Transverse colon (tissue), 4 donors: ENCODE measurements around the gene LPCAT2. TPM values are rescaled to one million over a fixed set of nuclear protein-coding genes. Genes with fewer than 3 reads are reported as not detected.

Experiments used
- DNase-seq: peaks from one replicate; pipeline ENCODE4 v3.0.0-alpha.2; 2019
- H3K27ac ChIP-seq, 4 donors: fragments of 200-600 bp; sonication (generic); 2 replicates each; pipeline ENCODE4 v1.5.1; 2016 to 2018; ENCODE audit warnings: inconsistent platforms in 4 of 4
- H3K27me3 ChIP-seq: fragments of 200-600 bp; sonication (generic); 2 replicates; pipeline ENCODE4 v1.5.1; 2017; ENCODE audit warnings: inconsistent platforms
- H3K36me3 ChIP-seq, 4 donors: fragments of 200-600 bp; sonication (generic); 2 replicates each; pipeline ENCODE4 v1.5.1; 2017 to 2019; ENCODE audit warnings: inconsistent platforms in 4 of 4
- H3K4me1 ChIP-seq, 4 donors: fragments of 200-600 bp; sonication (generic); 2 replicates each; pipeline ENCODE4 v1.5.1; 2017 to 2020; ENCODE audit warnings: inconsistent platforms in 4 of 4
- H3K4me3 ChIP-seq, 4 donors: fragments of 200-600 bp; sonication (generic); 1 replicate in 1 of 4; 2 replicates in 3 of 4; pipeline versions ENCODE4 v1.5.1 to v1.6.1; 2017 to 2019; ENCODE audit warnings: inconsistent platforms in 4 of 4
- H3K9me3 ChIP-seq, 2 donors: fragments of 200-600 bp; sonication (generic); 2 replicates each; pipeline ENCODE4 v1.5.1; 2017 to 2019; ENCODE audit warnings: inconsistent platforms in 2 of 2
- CTCF ChIP-seq, 5 experiments: fragments of 200-600 bp in 3 of 5; fragments of 450-650 bp in 2 of 5; sonication (generic) in 3 of 5; IDR thresholded peaks; 1 replicate in 2 of 5; 2 replicates in 3 of 5; pipeline ENCODE4 v1.5.1; 2016 to 2017; ENCODE audit warnings: antibody characterized with exemption in 5 of 5, inconsistent platforms in 3 of 5, mild to moderate bottlenecking in 2 of 5, moderate library complexity in 1 of 5
- EP300 ChIP-seq: sonication (generic); formaldehyde crosslinking; IDR thresholded peaks from one replicate; pipeline ENCODE4 v1.6.1; 2017; ENCODE audit warnings: antibody characterized with exemption, low read depth
- POLR2A ChIP-seq: fragments of 450-650 bp; IDR thresholded peaks from one replicate; pipeline ENCODE4 v1.6.1; 2016; ENCODE audit warnings: antibody characterized with exemption, mild to moderate bottlenecking, moderate library complexity
- POLR2AphosphoS5 ChIP-seq, 3 donors: sonication (generic); formaldehyde crosslinking; IDR thresholded peaks; one replicate each; pipeline ENCODE4 v1.6.1; 2016; ENCODE audit warnings: antibody characterized with exemption in 3 of 3
- WGBS, 2 donors: methylation state at CpG; one replicate each; pipeline ENCODE4 v1.1.5; 2018; ENCODE audit warnings: low coverage in 1 of 2; 5-methylcytosine and 5-hydroxymethylcytosine counted together
- in situ Hi-C, 4 donors: fragments of 200-750 bp; cut with MboI; loops; one replicate each; pipeline versions ENCODE4 v1.15.0 to v1.15.1; 2017; ENCODE audit warnings: low sequenced_read_pairs in 3 of 4, low pct_ligation_motif_present in 1 of 4, low pct_unique_long_range_greater_than_20kb in 1 of 4
- intact Hi-C: fragments of 100-400 bp; cut with DNase I; formaldehyde crosslinking; loops from one replicate; pipeline ENCODE4 v1.15.1; 2023; ENCODE audit warnings: low total_unique reads
- total RNA-seq, 4 donors: library from RNA; depleted of rRNA; stranded (reverse); fragments of >200 nt; gene quantifications; one replicate each; pipeline ENCODE4 v1.1.0, GENCODE V29; 2016

The LPCAT2 gene
- total RNA-seq, 4 donors from 2014 or later = 1.6 to 11.6 (median 6.2) TPM

- Histone ChIP-seq H3K36me3 (no peaks in the 10 kb centered on the region), H3K27ac (peak overlapping the region in 3 of 4 donors; percentile 76 to 85 (median 79)), H3K9me3 (no peaks in the 10 kb centered on the region), H3K27me3 (peaks cover 39% of the 10 kb centered on the region), H3K4me3 (no peak overlapping the region), H3K4me1 (peaks cover 0 to 13% (median 2%) of the 10 kb centered on the region in 4 donors)
- TF ChIP-seq POLR2AphosphoS5 (IDR thresholded peaks at IDR 0.05) (no peak), POLR2A (no peak), CTCF (IDR thresholded peaks at IDR 0.05) (no peak), EP300 (no peak)
- in situ Hi-C loops = no loop called here
- WGBS, 2 donors = 73 to 75% methylated on average over 2 of the region's 2 CpGs
- no peak for DNase-seq
- intact Hi-C loops = no loop called here
Observed at GRCh38 chr16:55482056-55482455, 26.8 kb upstream of the LPCAT2 start.

DNA sequence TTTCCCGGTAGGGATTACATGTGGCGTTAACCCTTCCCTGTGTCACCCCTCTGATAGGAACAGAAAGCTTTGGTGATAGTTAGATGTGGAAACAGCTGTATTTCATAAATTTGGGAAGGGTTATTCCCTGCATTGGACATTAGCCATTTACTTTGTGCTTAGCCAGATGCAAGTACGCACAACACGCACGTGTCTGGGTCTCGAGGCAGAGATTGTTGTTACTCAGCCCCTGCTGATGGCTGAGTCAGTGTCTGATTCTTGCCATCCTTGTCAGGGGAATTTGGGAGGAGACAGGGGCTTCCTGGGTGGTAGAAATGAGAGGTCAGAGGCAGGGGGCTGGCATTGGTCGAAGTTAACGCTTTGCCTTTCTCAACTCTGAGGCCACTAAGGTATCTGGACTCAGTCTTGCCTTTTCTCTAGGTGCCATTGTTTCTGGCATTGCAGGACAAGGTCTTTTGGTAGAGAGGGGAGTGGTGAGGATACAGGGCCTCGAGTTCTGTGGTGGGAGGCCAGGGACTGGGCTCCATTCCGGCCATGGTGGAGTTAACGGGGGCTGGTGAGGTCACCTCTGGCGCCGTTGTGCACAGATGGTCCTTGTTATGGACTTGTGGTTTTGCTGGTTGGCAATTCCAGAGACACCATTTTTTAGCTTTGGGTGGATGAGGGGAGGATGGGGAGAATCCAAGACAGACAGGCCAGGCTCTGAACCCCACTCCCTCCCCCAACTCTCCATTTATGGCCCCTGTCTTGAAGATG lies 21.6 kb upstream of the LPCAT2 start:
- peak overlapping the region; percentile 21 to 64 (median 40) for H3K27ac ChIP-seq
- no peaks in the 10 kb centered on the region for H3K36me3 ChIP-seq

GRCh38 chr16:55488306-55488705 lies 20.6 kb upstream of the LPCAT2 start:
- H3K9me3 ChIP-seq = no peaks in the 10 kb centered on the region
- H3K27ac ChIP-seq = peak overlapping the region in 2 of 4 donors; percentile 2 to 64
- in situ Hi-C loops = no loop called here
- 92% methylated on average over 12 of the region's 12 CpGs; no CpG with 5 or more reads in 1 of the 2 donors for WGBS, 2 donors
- intact Hi-C loops = no loop called here
- H3K27me3 ChIP-seq = no peaks in the 10 kb centered on the region
- H3K4me3 ChIP-seq = no peak overlapping the region
- no peak for DNase-seq
- no peak for TF ChIP-seq POLR2AphosphoS5 (IDR thresholded peaks at IDR 0.05)
- TF ChIP-seq EP300 = no peak
- TF ChIP-seq POLR2A = no peak
- no peak for TF ChIP-seq CTCF (IDR thresholded peaks at IDR 0.05)
- no peaks in the 10 kb centered on the region for H3K36me3 ChIP-seq
- no peaks in the 10 kb centered on the region for H3K4me1 ChIP-seq

More for the DNA sequence above, 21.6 kb upstream of the LPCAT2 start:
- in situ Hi-C loops = no loop called here
- TF ChIP-seq POLR2A (no peak), POLR2AphosphoS5 (IDR thresholded peaks at IDR 0.05) (peak in 2 of 3 donors; percentile 54 to 58), EP300 (no peak)
- H3K9me3 ChIP-seq = no peaks in the 10 kb centered on the region
- intact Hi-C loops = no loop called here
- H3K4me3 ChIP-seq = no peak overlapping the region
- peaks cover 0 to 2% (median 0%) of the 10 kb centered on the region in 4 donors for H3K4me1 ChIP-seq
- DNase-seq = no peak
- 66 to 76% methylated on average over 8 to 13 of the region's 13 CpGs for WGBS, 2 donors
- no peaks in the 10 kb centered on the region for H3K27me3 ChIP-seq

DNA sequence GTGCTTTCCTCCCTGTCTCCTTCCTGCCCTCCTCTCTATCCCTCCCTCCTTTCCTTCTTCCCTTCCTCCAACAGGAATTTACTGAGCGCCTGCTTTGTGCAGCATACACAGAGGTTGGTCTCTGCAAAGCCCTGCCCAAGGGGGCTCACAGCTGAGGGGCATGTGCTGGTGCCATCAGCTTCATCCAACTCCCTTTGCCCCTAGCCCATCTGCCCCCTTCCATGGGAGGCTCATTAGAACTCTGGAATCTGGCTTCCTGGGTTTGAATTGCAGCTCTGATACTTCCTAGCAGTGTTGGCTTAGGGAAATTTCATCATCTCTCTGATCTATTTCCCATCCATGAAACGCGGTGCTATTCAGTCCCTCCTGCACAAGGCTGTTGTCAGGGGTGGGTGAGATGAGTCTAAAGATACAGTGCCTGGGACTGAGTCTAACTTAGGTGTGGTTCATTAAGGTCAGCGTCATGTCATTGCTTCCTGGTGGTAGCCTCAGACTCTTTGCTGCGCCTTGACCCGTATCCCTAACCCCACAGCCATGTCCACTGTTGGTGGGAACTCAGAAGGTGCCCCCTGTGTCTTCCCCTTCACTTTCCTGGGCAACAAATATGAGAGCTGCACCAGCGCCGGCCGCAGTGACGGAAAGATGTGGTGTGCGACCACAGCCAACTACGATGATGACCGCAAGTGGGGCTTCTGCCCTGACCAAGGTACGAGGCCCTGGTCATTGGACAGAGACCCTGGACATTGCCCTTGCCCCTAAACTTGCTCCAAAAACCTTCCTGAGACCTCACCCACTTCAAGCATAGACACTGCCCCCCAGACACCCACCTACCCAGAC lies 19.5 kb upstream of the LPCAT2 start:
- no peak overlapping the region for H3K27ac ChIP-seq
- no peaks in the 10 kb centered on the region for H3K27me3 ChIP-seq
- 90 to 92% methylated on average over 3 to 14 of the region's 14 CpGs for WGBS, 2 donors
- H3K36me3 ChIP-seq = no peaks in the 10 kb centered on the region
- H3K4me3 ChIP-seq = no peak overlapping the region
- peaks cover 0 to under 1% (median 0%) of the 10 kb centered on the region in 4 donors for H3K4me1 ChIP-seq
- in situ Hi-C loops = no loop called here
- no peaks in the 10 kb centered on the region for H3K9me3 ChIP-seq
- DNase-seq = no peak
- intact Hi-C loops = no loop called here
- TF ChIP-seq POLR2A (no peak), CTCF (IDR thresholded peaks at IDR 0.05) (no peak), EP300 (no peak), POLR2AphosphoS5 (IDR thresholded peaks at IDR 0.05) (no peak)
